NT2/D1 (cell line): Measurements from ENCODE around the gene MYRF.

ENCODE experiments used
- SUZ12 ChIP-seq: IDR thresholded peaks from 2 replicates; pipeline ENCODE4 v1.6.1; 2011; ENCODE audit not compliant: insufficient read length, insufficient read depth; ENCODE audit errors: extremely low read depth
- YY1 ChIP-seq: IDR thresholded peaks from 2 replicates; pipeline ENCODE4 v1.6.1; 2011; ENCODE audit not compliant: insufficient read length, insufficient read depth

GRCh38 chr11:61773356-61773755 lies 20.9 kb downstream of the MYRF start:
- TF ChIP-seq SUZ12 (no peak), YY1 (no peak)
